ENCODE results near the gene ANKRA2.
"Not testable (repeated sequence)": the region's sequence is repeated elsewhere in the genome, so short reads cannot be mapped to it uniquely, and the experiment has no call there.

ANKRA2 gene

GRCh38 chr5:73545403-73545779 is 20.0 kb downstream of the ANKRA2 start:
- DNase-seq: no peak

DNA sequence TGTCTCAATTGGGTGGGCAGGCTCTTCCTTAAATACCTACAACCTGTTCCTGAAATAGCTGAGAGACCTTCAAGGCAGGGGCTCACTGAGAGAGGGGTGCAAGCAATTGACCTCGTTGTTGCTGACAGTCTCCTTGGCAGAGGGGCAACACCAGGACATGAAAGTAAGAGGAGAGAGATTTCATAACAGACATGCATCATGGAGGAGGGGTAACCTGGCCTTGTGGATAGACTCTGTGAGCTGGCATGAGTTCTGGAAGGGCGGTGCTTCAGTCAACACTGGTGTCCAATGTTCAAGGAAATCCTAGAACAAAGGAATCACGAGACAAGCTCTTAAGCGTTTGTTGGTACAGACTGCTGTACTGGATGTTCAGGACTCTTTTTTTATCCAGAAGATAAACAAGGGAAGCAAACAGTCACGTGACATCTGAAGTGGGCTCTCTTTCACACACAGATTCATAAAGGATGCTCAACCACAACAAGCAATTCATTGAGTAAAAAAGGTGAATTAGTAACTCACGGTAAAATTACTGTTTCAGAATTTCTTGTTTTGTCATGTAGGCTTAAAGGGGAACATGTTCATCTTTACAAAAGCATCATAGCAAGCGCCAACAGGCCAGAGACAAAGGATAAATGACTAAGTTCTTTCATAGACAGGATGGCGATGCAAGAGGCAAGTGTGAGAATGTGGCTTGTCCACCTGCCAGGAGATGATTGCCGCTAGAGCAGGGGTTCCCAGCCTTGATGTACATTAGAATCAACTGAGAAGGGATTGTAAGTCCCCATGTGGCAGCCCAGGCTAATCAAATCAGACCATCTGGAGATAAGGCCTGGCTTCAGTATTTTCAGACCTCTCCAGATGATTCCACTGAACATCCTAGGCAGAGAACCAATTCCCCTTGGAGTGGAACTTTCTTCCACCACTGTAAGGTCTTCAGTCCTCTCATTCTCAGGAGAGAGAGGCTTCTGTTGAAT is 20.7 kb downstream of the ANKRA2 start:
- DNase-seq: no peak

- DNase-seq: no peak
These were observed 23.4 kb downstream of the ANKRA2 start for GRCh38 chr5:73542020-73542419.

DNA sequence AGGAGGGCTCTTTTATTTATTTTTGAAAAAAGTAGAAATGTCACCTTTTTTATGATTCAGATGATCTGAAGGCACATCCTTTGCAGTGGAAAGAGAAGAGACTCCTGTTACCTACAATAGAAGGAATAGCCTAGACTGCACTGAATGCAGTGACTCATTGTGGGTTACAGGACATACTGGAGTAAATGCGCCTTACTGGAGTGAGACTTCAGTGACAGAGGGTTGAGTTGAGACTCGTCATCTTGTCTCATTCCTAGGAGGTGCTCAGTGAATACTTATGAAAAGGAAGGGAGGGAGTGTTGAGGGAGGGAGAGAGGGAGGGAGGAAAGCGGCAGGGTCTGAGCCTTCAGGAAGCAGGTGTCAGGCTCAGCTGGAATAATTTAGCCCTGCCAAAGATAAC is 25.2 kb downstream of the ANKRA2 start:
- DNase-seq: no peak

DNA sequence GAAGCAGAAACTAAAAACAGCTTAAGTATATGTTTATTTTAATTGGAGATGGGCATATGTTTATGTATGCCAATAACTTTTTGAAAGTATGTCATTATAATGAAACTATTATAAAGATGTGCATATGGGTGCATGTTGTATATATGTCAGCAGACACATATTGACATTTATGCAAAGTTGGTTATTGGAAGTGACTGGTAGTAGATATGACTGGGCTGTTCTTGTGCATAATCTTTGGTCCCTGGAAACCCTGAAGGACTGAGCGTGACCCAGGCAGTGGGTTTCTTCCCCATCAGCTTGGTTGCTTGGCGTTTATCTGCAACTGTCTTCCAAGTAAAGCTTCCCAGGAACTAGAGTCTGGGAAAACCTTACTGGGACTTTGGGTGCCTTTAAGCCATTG is 25.7 kb downstream of the ANKRA2 start:
- DNase-seq: no peak

DNA sequence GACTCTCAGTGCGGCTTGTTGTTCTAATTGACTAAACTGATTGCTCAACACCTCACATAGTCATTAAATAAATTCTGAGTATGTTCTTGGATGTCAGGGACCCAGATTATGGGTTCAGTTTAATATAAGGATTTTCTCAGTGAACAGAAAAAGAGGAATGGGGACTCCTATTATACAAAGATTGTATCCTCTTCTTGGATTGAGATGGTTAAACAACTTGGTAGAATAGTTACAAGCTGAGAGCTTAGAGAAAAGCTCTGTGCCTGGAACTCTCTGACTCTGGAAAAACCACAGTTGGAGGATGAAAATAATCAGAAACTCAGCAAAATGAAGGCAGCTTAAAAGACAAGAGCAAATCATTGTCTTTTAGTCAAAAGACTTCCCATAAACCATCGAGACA is 30.5 kb downstream of the ANKRA2 start:
- DNase-seq: no peak

DNA sequence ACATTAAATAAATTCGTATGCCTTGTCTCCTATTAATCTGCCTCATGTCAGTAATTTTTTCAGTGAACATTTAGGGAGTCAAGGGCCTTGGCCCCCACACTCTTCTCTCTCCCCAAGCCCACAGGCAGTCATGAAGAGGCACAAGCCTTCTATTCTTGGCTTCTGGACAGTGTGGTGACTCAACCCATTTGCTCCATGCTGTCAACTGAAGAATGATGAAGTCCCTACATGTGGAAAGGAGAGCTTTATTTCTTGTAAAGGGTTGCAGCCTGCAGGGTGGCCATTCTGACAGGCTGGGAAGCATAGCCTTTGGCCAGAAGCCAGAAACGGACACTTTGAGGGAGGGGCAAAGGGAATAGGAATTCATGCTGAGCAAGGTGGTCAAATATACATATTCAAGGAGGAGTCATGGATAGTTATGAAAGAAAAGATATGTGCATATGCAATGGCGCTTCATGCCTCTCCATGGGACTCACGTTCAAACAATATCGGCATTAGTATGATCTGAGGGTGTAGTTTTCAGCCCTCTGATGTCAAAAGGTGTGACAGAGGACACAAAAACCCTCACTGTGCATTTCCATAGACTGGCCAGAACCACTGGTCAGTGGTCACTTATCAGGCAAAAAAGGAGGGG is 31.3 kb downstream of the ANKRA2 start:
- no peak for DNase-seq

DNA sequence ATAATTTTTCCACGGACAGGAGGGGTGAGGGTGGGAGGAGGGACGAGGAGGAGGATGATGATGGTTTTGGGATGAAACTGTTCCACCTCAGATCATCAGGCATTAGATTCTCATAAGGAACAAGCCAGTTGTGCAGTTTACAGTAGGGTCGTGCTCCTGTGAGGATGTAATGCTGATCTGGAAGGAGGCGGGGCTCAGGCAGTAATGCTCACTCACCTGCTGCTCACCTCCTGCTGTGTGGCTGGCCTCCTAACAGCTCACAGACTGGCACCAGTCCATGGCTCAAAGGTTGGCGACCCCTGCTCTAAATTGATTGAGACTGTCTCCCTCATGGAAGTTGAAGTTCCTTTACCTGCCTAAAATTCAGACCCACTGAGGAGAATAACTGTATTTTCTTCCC is 33.2 kb downstream of the ANKRA2 start:
- no peak for DNase-seq

DNA sequence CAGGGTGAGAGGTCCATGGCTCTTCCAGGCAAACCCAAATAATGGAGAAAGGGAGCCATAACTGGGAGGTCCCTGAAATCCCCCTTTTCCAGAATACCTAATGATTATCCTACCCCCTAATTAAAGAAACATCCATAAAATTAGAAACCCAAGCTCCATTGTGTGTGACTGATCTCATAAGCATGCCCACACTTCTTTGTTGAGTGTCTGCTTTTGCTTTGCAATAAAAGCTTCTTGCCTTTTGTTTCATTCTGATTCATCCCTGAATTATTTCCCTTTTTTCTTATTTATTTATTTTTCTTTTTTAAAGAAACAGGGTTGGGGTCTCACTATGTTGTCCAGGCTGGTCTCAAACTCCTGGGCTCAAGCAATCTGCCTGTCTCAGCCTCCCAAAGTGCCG is 34.1 kb downstream of the ANKRA2 start:
- no peak for DNase-seq

GRCh38 chr5:73529081-73529480 is 36.4 kb downstream of the ANKRA2 start:
- DNase-seq: no peak

DNA sequence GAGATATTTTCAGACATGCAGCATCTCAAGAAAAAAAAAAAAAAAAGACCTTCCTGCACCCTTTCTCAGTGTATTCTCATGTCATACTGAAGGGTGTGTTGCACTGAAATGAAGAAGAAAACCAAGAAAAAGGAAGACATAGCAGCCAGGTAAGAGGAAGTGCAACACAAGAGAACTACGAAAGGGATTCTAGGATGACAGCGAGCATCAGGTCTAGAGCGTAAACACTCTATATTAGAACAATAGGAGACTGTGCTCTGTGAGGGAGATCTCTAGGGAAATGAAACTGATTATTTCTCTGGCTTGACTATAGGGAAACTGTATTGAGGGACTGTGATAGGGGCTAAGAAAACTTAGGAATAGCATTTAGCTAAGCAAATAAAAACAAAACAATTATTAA is 37.2 kb downstream of the ANKRA2 start:
- no peak for DNase-seq

GRCh38 chr5:73525606-73526203 is 39.7 kb downstream of the ANKRA2 start:
- DNase-seq: no peak

GRCh38 chr5:73523861-73524260 is 41.6 kb downstream of the ANKRA2 start:
- DNase-seq: no peak

DNA sequence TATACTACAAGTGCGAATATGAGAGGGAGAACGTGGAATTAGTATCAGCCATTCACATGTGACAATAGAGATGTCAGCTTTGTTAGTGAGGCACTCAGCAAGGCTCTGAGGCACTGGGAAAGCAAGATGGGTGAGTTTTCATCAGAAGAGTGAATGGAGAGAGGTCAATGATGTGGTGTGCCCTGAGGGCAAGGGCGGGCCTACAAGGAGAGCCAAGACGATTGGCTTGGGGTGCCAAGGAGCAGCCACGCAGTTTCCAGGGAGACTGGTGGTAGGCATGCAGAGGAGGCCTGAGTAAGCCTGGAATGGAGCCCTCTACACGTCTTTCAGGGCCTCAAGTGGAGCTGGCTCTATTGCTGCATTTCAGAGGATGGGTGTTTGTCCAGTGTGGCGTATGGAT is 42.5 kb downstream of the ANKRA2 start:
- DNase-seq: no peak

DNA sequence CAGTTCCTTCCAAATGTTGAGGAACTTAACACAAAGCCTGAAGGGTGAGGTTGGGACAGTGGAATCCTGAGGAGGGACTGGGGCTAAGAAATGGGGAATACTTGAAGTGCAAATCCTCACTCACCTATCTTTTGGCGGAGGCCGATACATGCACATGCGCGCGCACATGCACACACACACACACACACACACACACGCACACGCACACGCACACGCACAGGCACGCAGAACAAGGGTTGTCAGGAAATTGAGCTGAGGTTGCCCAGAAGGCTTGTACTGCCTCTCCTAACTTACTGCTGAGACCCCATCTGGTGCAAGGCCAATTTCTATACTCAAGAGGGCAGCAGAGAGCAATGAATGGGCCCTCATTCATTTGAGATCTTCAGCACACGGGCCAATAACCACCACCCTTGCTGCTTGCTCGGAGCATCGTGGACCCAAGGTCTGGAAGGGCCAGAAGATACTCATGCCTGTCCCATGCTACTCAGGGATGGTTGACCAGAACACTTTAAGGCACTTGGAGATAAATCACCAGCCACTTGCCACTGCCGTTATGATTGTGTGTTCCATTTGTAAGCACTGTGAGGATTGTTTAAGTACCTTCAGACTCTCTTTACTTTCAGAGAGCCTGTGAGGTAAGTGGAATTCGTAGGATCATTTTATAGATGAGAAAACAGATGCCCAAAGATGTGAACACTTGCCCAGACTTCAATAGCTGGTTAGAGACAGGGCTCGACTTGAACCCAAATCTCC is 45.7 kb downstream of the ANKRA2 start:
- DNase-seq: peak; percentile 66

DNA sequence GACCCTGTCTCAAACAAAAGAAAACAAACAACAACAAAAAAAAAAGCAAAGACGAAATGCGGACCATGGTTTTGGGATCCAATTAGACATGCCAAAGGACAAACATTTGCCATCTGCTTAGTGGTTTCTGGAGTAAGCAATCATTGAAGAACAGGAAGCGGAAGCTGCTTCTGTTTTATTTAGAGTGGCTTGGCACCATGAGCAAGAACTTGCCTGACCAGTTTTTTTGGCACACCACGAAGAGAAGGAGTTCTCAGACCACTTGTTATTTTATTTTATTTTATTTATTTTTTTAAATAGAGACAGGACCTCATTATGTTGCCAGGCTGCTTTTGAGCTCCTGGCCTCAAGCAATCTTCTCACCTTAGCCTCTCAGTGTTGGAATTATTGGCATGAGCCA is 50.2 kb downstream of the ANKRA2 start:
- no peak for DNase-seq

- DNase-seq: no peak
These were observed 51.0 kb downstream of the ANKRA2 start for GRCh38 chr5:73514418-73514817.

DNA sequence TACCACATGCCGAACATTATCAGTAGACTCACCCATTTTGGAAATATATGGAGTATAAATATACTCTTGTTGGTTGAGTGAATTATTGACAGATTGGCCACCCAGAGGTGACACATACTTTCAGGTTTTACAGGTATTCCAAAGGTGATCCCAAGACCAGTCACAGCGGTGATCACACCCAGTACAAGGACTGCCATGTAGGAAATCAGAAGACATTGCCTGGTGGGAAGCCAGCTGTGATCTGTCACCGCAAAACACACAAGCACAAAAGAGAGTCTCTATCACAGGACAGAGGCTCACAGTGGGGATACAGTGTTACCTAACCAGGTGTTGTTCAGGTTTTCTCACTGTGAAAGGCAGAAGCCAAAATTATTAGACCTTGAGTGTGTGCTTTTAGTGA is 51.4 kb downstream of the ANKRA2 start:
- no peak for DNase-seq

- DNase-seq: not testable (repeated sequence)
These were observed 56.9 kb downstream of the ANKRA2 start for GRCh38 chr5:73508521-73508920.

- no peak for DNase-seq
These were observed 58.4 kb downstream of the ANKRA2 start for GRCh38 chr5:73507062-73507461.

DNA sequence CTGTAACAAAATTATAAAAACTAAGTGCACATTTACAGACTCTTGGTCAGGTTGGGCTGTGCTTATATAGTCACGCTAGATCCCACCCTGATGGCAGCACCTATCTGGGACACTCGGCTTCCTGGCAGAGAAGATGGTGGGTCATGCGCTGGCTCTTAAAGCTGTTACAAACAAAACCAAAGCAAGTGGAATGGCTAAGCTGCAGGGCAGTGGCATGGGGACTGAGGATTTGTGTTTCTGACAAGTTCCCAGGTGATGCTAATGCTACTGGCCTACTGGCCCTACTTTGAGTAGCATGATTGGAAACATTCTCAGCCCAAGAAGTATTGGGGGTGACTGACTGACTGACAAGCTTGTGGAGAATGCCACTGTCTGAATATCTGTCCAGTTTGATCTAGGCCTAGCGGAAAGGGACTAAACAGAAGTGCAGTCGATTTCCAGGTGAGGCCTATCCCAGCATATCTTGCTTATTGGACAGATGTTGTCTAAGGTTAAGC is 58.9 kb downstream of the ANKRA2 start:
- DNase-seq: no peak

Measured in activated naive CD4-positive, alpha-beta T cell treated with Interleukin-2 at 50 U/mL for 16 hours (primary cell).